ENCODE data around the gene GRHL1. TPM values are rescaled to one million over a fixed set of nuclear protein-coding genes. Genes with fewer than 3 reads are reported as not detected.

GRHL1 gene
- total and polyA plus RNA-seq, 9 of the 15 experiments (the other 6 are each of a cell fraction or from before 2014, with no cell fraction given) = 1.7 to 6.1 (median 4.7) TPM

- TF ChIP-seq VEZF1 (CRISPR knock-in tag; IDR thresholded peaks at IDR 0.05) (no peak), SMARCA4 (IDR thresholded peaks at IDR 0.05) (no peak), ZNF395 (CRISPR knock-in tag; IDR thresholded peaks at IDR 0.05) (no peak), HNRNPUL1 (IDR thresholded peaks at IDR 0.05; ENCODE audit: low read length) (no peak), HMG20B (CRISPR knock-in tag; IDR thresholded peaks at IDR 0.05) (no peak), SNIP1 (IDR thresholded peaks at IDR 0.05; ENCODE audit: low read depth) (no peak)
Measured at GRCh38 chr2:9990736-9991135, 39.2 kb downstream of the GRHL1 start (continued).

- Histone ChIP-seq H3K9me1 (ENCODE audit: control insufficient read depth, insufficient read depth, low read length) (no peaks in the 10 kb centered on the region), H3K9me3 (replicated peaks; ENCODE audit: control insufficient read depth, insufficient read depth, low read depth, low read length) (no peaks in the 10 kb centered on the region), H3K4me2 (ENCODE audit: insufficient read depth, low read length) (no peak overlapping the region), H3K36me3 (ENCODE audit: control insufficient read depth, insufficient read depth, low read length) (peaks cover 5% of the 10 kb centered on the region; the same call in 1 of the 3 replicates), H3K27ac (ENCODE audit: extremely low read depth, low read depth, low read length) (no peak overlapping the region), H3K4me3 (no peak overlapping the region), H3K79me2 (ENCODE audit: control insufficient read depth, insufficient read depth, low read length) (no peaks in the 10 kb centered on the region), H3K27me3 (ENCODE audit: control insufficient read depth in 2 of 2, insufficient read depth in 2 of 2, low read length in 2 of 2) (no peaks in the 10 kb centered on the region), H4K20me1 (replicated peaks; ENCODE audit: control insufficient read depth, insufficient read depth, low read length) (no peaks in the 10 kb centered on the region), H2AFZ (ENCODE audit: low read depth, low read length) (no peak overlapping the region), H3K4me1 (replicated peaks in 1 of 2; ENCODE audit: control insufficient read depth in 2 of 2, insufficient read depth in 2 of 2, low read length in 2 of 2) (no peaks in the 10 kb centered on the region), H3K9ac (ENCODE audit: insufficient read depth in 1 of 2, low read depth in 2 of 2, low read length in 2 of 2) (no peak overlapping the region)
- FAIRE-seq = no peak
- POLR2A ChIA-PET = interaction anchor here (0.8 kb wide), 1 partner anchor 55 kb away, joined by 4 read pairs; no protein-coding TSS in a partner anchor
- intact Hi-C loops (cut with micrococcal nuclease) = no loop called here
- in situ Hi-C loops (cut with MboI) = no loop called here
- DNase-seq (ENCODE audit: extremely low read depth in 1 of 4, low spot score in 3 of 4) = no peak
- WGBS (ENCODE audit: insufficient coverage, low coverage, missing lambda C conversion rate) = 29% methylated on average over 1 of the region's 1 CpG
- no TSS peak for BruUV-seq (replicated peaks)
- CTCF ChIA-PET (ENCODE audit: low intra/inter-chr PET ratio) = no interaction called here
- ATAC-seq = no peak
- TF ChIP-seq, protein P1, sequence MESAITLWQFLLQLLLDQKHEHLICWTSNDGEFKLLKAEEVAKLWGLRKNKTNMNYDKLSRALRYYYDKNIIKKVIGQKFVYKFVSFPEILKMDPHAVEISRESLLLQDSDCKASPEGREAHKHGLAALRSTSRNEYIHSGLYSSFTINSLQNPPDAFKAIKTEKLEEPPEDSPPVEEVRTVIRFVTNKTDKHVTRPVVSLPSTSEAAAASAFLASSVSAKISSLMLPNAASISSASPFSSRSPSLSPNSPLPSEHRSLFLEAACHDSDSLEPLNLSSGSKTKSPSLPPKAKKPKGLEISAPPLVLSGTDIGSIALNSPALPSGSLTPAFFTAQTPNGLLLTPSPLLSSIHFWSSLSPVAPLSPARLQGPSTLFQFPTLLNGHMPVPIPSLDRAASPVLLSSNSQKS (CRISPR knock-in tag; IDR thresholded peaks at IDR 0.05) = no peak
- TF ChIP-seq LCOR (CRISPR knock-in tag; IDR thresholded peaks at IDR 0.05) = no peak
- no peak for TF ChIP-seq NFATC3 (IDR thresholded peaks at IDR 0.05)
- TF ChIP-seq SMARCC2 (IDR thresholded peaks at IDR 0.05; ENCODE audit: low read depth) = no peak
- no peak for TF ChIP-seq ELF2 (CRISPR knock-in tag; IDR thresholded peaks at IDR 0.05)
- no peak for TF ChIP-seq MITF (IDR thresholded peaks at IDR 0.05)
- no peak for TF ChIP-seq FOXP4 (CRISPR knock-in tag; IDR thresholded peaks at IDR 0.05; ENCODE audit: borderline replicate concordance)
- no peak for TF ChIP-seq EP300 (IDR thresholded peaks at IDR 0.05; ENCODE audit: low read length)
- TF ChIP-seq ZNF785 (CRISPR knock-in tag; IDR thresholded peaks at IDR 0.05) = no peak
- no peak for TF ChIP-seq TRIM24 (IDR thresholded peaks at IDR 0.05)
- no peak for TF ChIP-seq EHMT2 (IDR thresholded peaks at IDR 0.05)
Measured at GRCh38 chr2:9991221-9991620, 39.7 kb downstream of the GRHL1 start.

Measured in K562 (cell line).